ENCODE data around the gene SLC4A1AP. TPM values are rescaled to one million over a fixed set of nuclear protein-coding genes. Genes with fewer than 3 reads are reported as not detected.
A peak's percentile ranks its signal among the peaks of the same experiment; 100 is the strongest.

Gene SLC4A1AP
- total and polyA plus RNA-seq, 5 donors, result 19.4 to 21.8 (median 20.6) TPM

DNA sequence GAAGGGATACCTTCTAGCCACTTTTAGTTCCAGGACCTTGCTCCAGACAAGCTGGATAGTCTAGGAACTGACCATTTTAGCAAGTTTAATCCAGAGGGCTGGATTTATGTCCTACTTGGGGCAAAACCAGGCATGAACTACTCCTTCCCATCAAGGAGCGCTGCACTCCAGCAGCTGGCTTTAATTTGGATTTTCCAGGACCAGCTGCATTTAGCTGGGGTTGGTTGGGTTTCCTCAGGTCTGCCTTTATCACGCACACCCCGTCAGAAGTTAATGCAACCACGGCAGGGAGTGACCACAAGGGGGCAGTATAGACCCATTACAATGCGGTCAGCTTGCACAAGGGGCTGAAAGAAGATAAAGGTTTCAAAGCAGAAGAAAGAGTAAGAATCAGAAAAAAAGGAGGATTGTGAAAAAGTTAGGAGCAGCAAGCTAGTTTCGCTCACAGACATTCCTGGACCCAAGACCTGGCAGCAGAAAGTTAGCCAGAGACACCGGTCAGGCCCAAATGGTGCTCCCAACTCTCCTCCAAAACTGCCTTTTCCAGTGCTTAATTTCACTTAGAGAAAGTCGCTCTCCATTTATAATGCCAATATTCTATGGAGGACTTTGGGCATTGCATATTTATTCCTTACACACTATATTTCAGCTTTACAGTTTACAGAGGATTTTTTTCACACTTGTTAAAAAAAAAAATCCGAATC, 40.1 kb downstream of the SLC4A1AP start:
- 28% methylated on average over 9 of the region's 9 CpGs for WGBS
- ATAC-seq (peak; percentile 49 to 62), DNase-seq (peak; percentile 79 to 90 (median 84))

DNA sequence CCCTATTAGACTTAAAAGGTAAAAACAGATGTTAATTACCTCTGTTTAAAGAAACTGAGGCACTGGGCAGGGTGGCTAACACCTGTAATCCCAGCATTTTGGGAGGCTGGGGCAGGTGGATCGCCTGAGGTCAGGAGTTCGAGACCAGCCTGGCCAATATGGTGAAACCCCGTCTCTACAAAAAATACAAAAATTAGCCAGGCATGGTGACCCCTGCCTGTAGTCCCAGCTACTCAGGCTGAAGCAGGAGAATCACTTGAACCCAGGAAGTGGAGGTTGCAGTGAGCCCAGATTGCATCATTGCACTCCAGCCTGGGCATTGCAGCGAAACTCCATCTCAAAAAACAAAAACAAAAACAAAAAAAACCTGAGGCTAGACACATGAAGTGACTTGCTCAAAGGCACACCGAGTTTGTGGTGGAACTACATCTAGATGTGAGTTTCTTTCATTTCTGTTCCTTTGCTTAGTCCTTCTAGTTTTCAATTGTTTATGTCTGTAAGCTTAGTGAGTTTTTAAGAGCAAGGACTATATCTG, 40.7 kb downstream of the SLC4A1AP start:
- no peak for ATAC-seq
- no peaks in the 10 kb centered on the region for H3K9me3 ChIP-seq (ENCODE audit: control insufficient read depth, low read length)
- DNase-seq, result no peak
- H3K27me3 ChIP-seq (ENCODE audit: control insufficient read depth, insufficient read depth), result no peaks in the 10 kb centered on the region
- H3K4me1 ChIP-seq (ENCODE audit: control insufficient read depth, insufficient read depth, low read length), result no peaks in the 10 kb centered on the region
- intact Hi-C loops (cut with DNase I), result loop anchor here (2.0 to 10.0 kb wide), 5 partner anchors 690 to 750 kb away; partner anchors contain the start of gene FOSL2 (in 1 of the 4)
- WGBS, result 93% methylated on average over 5 of the region's 5 CpGs
- H3K27ac ChIP-seq (ENCODE audit: low read length), result no peak overlapping the region
- H3K4me3 ChIP-seq (ENCODE audit: low read length), result no peak overlapping the region

More for the DNA sequence above, 40.1 kb downstream of the SLC4A1AP start:
- Histone ChIP-seq H3K27ac (ENCODE audit: low read length) (no peak overlapping the region), H3K27me3 (ENCODE audit: control insufficient read depth, insufficient read depth) (no peaks in the 10 kb centered on the region), H3K4me3 (ENCODE audit: low read length) (no peak overlapping the region), H3K4me1 (ENCODE audit: control insufficient read depth, insufficient read depth, low read length) (no peaks in the 10 kb centered on the region), H3K9me3 (ENCODE audit: control insufficient read depth, low read length) (no peaks in the 10 kb centered on the region)
- intact Hi-C loops (cut with DNase I), result loop anchor here (2.0 to 10.0 kb wide), 5 partner anchors 691 to 751 kb away; partner anchors contain the start of gene FOSL2 (in 1 of the 4)

DNA sequence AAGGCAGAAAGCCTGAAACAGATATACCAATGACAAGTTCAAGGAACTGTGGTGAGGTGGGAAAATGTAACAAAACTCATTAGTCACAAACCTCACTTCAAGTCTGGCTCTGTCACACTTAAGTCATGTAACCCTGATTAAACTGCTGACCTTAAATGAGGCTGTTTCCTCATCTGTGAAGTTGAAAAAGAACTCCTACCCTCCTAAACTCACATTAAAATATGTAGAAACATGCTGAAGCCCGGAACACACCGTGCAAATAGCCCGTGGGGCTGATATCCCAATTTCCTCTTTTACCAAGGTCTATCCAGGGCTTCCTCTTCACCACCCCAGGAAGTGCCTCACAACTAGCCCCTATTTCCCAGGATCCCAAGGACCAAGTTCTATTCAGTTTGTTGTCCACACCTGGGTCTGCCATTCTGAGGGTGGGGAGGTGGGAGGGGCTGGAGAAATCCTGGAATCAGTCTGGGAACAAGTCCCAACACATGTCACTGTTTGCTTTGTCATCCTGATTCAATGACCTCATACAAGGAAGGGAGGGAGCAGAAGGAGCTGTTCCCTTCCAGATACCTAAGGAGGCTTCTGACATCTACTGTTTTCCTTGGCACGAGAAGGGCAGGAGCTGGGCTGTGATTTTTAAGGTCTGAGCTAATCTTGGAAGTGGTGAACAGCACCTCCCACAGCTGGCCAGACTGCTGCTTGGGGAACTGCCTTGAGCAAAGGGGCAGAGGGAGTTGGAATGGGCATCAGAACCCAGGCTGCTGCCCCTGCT, 42.3 kb downstream of the SLC4A1AP start:
- no peak overlapping the region for H3K4me3 ChIP-seq (ENCODE audit: low read length)
- H3K27ac ChIP-seq (ENCODE audit: low read length), result peak overlapping the region; percentile 93
- no peaks in the 10 kb centered on the region for H3K4me1 ChIP-seq (ENCODE audit: control insufficient read depth, insufficient read depth, low read length)
- WGBS, result 25% methylated on average over 4 of the region's 4 CpGs
- ATAC-seq (peak; percentile 85 to 93), DNase-seq (peak; percentile 76 to 85 (median 77))
- intact Hi-C loops (cut with DNase I), result loop anchor here in 2 of 4 donors (2.0 to 10.0 kb wide), 3 partner anchors 689 to 749 kb away; partner anchors contain the start of gene FOSL2 (in 1 of the 2)
- no peaks in the 10 kb centered on the region for H3K9me3 ChIP-seq (ENCODE audit: control insufficient read depth, low read length)
- no peaks in the 10 kb centered on the region for H3K27me3 ChIP-seq (ENCODE audit: control insufficient read depth, insufficient read depth)

DNA sequence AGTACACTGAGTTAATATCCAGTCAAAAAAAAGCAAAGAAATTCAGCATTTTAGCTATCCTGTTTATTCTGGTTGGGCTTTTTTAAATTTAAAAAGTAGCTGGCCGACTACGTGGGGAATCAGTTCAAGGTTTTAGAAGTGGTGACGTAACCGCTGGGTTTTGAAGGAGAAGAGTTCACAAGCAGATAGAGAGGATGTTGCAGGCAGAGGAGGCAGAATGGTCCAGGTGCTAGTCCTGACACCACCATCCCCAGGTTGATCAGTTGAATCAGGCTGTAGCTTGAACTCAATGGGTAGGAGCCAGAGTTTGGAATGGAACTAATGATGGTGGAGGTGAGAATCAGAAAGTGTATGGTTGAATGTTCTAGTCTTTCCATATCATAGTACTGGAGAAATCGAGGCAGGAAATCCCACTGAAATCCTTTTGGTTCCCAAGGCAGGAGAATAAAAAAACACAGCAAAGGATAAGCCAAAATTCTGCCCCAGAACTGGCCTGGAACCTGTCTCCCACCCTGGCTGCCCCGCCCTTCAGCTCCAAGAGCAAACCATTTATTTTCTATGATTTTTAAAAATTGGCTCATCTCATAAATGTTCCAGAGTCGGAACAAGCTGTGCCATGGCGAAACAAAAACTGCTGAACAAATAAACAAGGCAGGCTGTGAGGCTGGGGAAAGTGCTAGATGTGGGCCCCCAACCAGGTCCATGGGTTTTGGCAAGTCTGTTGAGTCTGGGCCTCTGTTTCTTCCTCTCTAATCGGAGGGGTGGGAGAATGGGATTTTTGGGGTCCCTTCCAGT, 44.0 kb downstream of the SLC4A1AP start:
- ATAC-seq (peak in 1 of 2 donors; percentile 8), DNase-seq (peak in 1 of 3 donors; percentile 68)
- WGBS, result 75% methylated on average over 9 of the region's 9 CpGs
- no peaks in the 10 kb centered on the region for H3K27me3 ChIP-seq (ENCODE audit: control insufficient read depth, insufficient read depth)
- peak overlapping the region; percentile 80 for H3K27ac ChIP-seq (ENCODE audit: low read length)
- no peak overlapping the region for H3K4me3 ChIP-seq (ENCODE audit: low read length)
- no peaks in the 10 kb centered on the region for H3K9me3 ChIP-seq (ENCODE audit: control insufficient read depth, low read length)
- H3K4me1 ChIP-seq (ENCODE audit: control insufficient read depth, insufficient read depth, low read length), result no peaks in the 10 kb centered on the region
- intact Hi-C loops (cut with DNase I), result loop anchor here in 2 of 4 donors (10.0 kb wide), 2 partner anchors 687 to 747 kb away; partner anchors contain the start of gene FOSL2 (in 1 of the 2)

DNA sequence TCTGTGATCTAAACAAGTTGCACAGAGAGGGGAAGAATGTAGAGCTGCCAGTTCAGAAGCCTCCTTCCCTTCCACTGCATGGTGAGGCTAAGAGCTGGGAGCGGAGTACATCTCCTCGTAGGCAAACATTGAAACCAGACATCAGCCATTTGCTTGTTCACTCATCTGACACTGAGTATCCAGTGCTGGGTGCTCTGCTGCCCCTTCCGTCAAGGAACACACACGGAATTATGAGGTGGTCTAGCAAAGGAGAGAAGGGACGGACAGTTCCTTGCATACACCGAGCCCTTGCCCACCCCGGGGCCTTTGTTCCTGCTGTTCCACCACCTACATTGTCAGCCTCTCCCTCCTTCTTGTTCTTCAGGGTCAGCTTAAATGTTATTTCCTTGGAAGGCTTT, 44.6 kb downstream of the SLC4A1AP start:
- ATAC-seq, result no peak
- H3K4me1 ChIP-seq (ENCODE audit: control insufficient read depth, insufficient read depth, low read length), result no peaks in the 10 kb centered on the region
- no peak overlapping the region for H3K4me3 ChIP-seq (ENCODE audit: low read length)
- H3K27me3 ChIP-seq (ENCODE audit: control insufficient read depth, insufficient read depth), result no peaks in the 10 kb centered on the region
- no peak for DNase-seq
- no peaks in the 10 kb centered on the region for H3K9me3 ChIP-seq (ENCODE audit: control insufficient read depth, low read length)
- WGBS, result 88% methylated on average over 7 of the region's 7 CpGs
- H3K27ac ChIP-seq (ENCODE audit: low read length), result peak overlapping the region; percentile 80
- intact Hi-C loops (cut with DNase I), result loop anchor here in 2 of 4 donors (10.0 kb wide), 2 partner anchors 687 to 747 kb away; partner anchors contain the start of gene FOSL2 (in 1 of the 2)

DNA sequence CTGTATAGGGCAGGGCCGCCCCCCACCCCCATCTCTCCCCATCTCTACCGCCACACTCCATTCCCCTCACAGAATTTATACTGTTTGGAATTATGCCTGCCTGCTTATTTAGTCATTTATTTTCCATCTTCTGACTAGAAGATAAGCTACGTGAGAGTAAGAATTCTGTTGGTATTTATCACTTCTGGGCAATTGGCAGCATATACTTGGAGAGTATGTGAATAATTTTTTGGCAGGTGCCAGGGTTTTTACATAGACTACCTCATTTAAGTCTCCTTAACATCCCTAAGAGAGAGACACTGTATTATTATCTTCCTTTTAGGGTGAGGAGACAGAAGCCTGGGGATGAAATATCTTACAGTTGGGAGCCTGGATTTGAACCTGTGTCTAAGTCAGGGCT, 45.0 kb downstream of the SLC4A1AP start:
- WGBS, result 78% methylated on average over 3 of the region's 3 CpGs
- Histone ChIP-seq H3K4me3 (ENCODE audit: low read length) (no peak overlapping the region), H3K9me3 (ENCODE audit: control insufficient read depth, low read length) (no peaks in the 10 kb centered on the region), H3K27ac (ENCODE audit: low read length) (peak overlapping the region; percentile 80), H3K27me3 (ENCODE audit: control insufficient read depth, insufficient read depth) (no peaks in the 10 kb centered on the region), H3K4me1 (ENCODE audit: control insufficient read depth, insufficient read depth, low read length) (no peaks in the 10 kb centered on the region)
- intact Hi-C loops (cut with DNase I), result loop anchor here in 2 of 4 donors (10.0 kb wide), 2 partner anchors 686 to 746 kb away; partner anchors contain the start of gene FOSL2 (in 1 of the 2)
- DNase-seq (no peak), ATAC-seq (no peak)

DNA sequence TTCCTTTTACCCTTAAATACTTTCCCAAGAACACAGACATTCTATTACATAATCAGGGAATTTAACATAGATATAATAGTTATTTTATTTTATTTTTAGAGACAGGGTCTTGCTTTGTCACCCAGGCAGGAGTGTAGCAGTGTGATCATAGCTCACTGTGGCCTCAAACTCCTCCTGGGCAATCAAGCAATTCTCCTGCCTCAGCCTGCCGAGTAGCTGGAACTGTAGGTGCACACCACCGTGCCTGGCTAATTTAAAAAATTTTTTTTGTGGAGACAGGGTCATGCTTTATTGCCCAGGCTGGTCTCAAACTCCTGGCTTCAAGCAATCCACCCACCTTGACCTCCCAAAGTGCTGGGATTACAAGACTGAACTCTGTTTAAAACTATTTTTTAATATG, 45.6 kb downstream of the SLC4A1AP start:
- ATAC-seq (no peak), DNase-seq (no peak)
- intact Hi-C loops (cut with DNase I), result loop anchor here in 2 of 4 donors (10.0 kb wide), 2 partner anchors 685 to 745 kb away; partner anchors contain the start of gene FOSL2 (in 1 of the 2)
- no peaks in the 10 kb centered on the region for H3K9me3 ChIP-seq (ENCODE audit: control insufficient read depth, low read length)
- H3K27ac ChIP-seq (ENCODE audit: low read length), result peak overlapping the region; percentile 15
- WGBS, result 57% methylated on average over 2 of the region's 2 CpGs
- H3K4me1 ChIP-seq (ENCODE audit: control insufficient read depth, insufficient read depth, low read length), result no peaks in the 10 kb centered on the region
- H3K27me3 ChIP-seq (ENCODE audit: control insufficient read depth, insufficient read depth), result no peaks in the 10 kb centered on the region
- no peak overlapping the region for H3K4me3 ChIP-seq (ENCODE audit: low read length)

DNA sequence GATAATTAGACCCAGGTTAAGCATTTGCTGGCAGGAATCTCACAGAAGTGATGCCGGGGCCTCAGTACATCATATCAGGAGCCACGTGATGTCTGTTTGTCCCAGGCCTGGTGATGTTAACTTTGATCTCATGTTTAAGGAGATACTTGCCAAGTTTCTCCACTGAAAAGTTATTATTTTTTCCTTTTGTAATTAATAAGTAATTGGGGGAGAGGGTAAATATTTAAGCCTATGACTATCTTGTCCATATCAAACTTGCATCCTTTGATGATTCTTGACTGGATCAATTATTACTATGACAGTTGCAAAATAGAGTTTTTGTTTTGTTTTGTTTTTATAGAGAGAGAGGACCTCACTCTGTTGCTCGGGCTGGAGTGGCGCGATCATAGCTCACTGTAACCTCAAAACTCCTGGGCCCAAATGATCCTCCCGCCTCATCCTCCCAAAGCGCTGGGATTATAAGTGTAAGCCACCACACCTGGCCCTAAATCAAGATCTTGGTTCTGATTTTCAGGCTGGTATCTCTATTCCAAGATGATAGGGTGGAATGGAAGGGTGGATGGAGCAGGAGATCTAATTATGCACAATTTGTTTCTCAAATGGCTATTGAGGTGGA, 46.4 kb downstream of the SLC4A1AP start:
- Histone ChIP-seq H3K9me3 (ENCODE audit: control insufficient read depth, low read length) (no peaks in the 10 kb centered on the region), H3K27ac (ENCODE audit: low read length) (no peak overlapping the region), H3K4me1 (ENCODE audit: control insufficient read depth, insufficient read depth, low read length) (peaks cover 2% of the 10 kb centered on the region), H3K27me3 (ENCODE audit: control insufficient read depth, insufficient read depth) (no peaks in the 10 kb centered on the region), H3K4me3 (ENCODE audit: low read length) (no peak overlapping the region)
- WGBS, result 83% methylated on average over 7 of the region's 7 CpGs
- no peak for DNase-seq
- intact Hi-C loops (cut with DNase I), result loop anchor here in 2 of 4 donors (10.0 kb wide), 3 partner anchors 105 to 745 kb away; partner anchors contain the start of gene FOSL2 (in 1 of the 2)
- ATAC-seq, result no peak

DNA sequence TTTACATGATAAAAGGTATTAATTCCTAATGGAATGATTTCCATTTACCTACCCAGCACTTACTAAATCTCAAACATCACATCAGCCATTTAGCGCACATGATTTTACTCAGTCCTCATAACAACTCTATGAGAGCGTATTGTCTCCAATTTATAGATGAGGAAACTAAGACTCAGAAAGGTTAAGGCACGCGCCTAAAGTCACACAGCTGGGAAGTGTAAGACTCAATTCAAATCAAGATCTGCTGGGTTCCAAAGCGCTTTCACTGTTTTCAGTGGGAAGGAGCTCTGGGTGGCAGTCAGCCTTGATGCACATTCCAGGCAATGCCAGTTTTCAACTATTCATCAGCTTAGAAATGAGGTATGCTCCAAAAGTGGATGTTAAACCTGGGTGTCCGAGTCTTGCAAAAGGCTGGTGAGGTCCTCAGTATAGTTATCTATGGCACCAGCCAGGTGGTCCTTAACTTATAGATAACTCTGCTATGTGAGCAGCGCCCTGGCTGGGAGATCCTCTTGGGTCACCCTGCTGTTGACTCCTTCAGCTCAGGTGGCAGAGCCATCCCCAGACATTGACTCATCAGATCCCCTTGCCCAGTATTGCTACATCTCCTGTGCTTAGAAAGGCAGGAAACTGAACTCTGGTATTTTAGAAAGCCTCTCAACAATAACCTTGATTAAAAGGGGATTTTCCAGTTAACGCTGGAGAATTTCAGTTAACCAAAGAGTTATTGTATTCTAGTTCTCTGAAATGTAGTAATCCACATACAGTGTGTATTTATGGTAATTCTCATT, 47.1 kb downstream of the SLC4A1AP start:
- no peak for ATAC-seq
- intact Hi-C loops (cut with DNase I), result loop anchor here in 1 of 4 donors (10.0 kb wide), 1 partner anchor 104 kb away; no protein-coding TSS in a partner anchor
- Histone ChIP-seq H3K27ac (ENCODE audit: low read length) (no peak overlapping the region), H3K4me1 (ENCODE audit: control insufficient read depth, insufficient read depth, low read length) (peaks cover 2% of the 10 kb centered on the region), H3K27me3 (ENCODE audit: control insufficient read depth, insufficient read depth) (no peaks in the 10 kb centered on the region), H3K9me3 (ENCODE audit: control insufficient read depth, low read length) (no peaks in the 10 kb centered on the region), H3K4me3 (ENCODE audit: low read length) (no peak overlapping the region)
- DNase-seq, result no peak
- WGBS, result 88% methylated on average over 8 of the region's 8 CpGs

Data from right cardiac atrium (tissue), 5 donors.